ENCODE measurements around the gene CDKAL1. TPM values are rescaled to one million over a fixed set of nuclear protein-coding genes. Genes with fewer than 3 reads are reported as not detected.

The CDKAL1 gene
- total and polyA plus RNA-seq, 2 of the 13 experiments (the other 11 are each of a cell fraction or from before 2014, with no cell fraction given) = 9.5 to 27.7 TPM

DNA sequence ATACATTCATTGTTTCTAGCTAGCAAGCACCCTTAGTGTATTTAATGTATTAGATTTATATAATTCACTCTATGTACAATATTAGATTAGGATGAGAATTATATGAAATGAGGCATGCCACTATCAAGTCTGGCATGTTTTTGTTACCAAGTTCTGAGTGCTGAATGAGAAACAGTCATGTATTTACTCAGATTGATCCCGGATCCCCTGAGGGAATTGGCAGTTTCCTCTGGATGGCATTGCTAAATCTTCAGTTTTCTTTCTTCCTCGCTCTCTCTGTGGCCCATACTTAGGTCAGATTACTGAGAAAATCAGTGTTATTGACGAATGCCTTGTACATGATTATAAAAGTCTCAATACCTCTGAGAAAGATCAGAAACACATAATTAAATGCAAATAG, 66.6 kb downstream of the CDKAL1 start (continued):
- TF ChIP-seq, protein P1, sequence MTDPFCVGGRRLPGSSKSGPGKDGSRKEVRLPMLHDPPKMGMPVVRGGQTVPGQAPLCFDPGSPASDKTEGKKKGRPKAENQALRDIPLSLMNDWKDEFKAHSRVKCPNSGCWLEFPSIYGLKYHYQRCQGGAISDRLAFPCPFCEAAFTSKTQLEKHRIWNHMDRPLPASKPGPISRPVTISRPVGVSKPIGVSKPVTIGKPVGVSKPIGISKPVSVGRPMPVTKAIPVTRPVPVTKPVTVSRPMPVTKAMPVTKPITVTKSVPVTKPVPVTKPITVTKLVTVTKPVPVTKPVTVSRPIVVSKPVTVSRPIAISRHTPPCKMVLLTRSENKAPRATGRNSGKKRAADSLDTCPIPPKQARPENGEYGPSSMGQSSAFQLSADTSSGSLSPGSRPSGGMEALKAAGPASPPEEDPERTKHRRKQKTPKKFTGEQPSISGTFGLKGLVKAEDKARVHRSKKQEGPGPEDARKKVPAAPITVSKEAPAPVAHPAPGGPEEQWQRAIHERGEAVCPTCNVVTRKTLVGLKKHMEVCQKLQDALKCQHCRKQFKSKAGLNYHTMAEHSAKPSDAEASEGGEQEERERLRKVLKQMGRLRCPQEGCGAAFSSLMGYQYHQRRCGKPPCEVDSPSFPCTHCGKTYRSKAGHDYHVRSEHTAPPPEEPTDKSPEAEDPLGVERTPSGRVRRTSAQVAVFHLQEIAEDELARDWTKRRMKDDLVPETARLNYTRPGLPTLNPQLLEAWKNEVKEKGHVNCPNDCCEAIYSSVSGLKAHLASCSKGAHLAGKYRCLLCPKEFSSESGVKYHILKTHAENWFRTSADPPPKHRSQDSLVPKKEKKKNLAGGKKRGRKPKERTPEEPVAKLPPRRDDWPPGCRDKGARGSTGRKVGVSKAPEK (CRISPR knock-in tag; IDR thresholded peaks at IDR 0.05; ENCODE audit: borderline replicate concordance) = no peak

- no TSS peak for BruUV-seq (replicated peaks)
- TF ChIP-seq ZNF580 (CRISPR knock-in tag; IDR thresholded peaks at IDR 0.05; ENCODE audit: borderline replicate concordance, low read depth) (no peak), ZNF605 (CRISPR knock-in tag; IDR thresholded peaks at IDR 0.05) (no peak), TFDP2 (CRISPR knock-in tag; IDR thresholded peaks at IDR 0.05) (no peak), TRIM24 (CRISPR knock-in tag; IDR thresholded peaks at IDR 0.05) (no peak), ZNF879 (CRISPR knock-in tag; IDR thresholded peaks at IDR 0.05) (no peak), ZNF12 (CRISPR knock-in tag; IDR thresholded peaks at IDR 0.05) (no peak), CENPBD1 (CRISPR knock-in tag; IDR thresholded peaks at IDR 0.05; ENCODE audit: borderline replicate concordance, low read depth) (no peak), ZNF326 (CRISPR knock-in tag; IDR thresholded peaks at IDR 0.05; ENCODE audit: borderline replicate concordance) (no peak), ZNF672 (CRISPR knock-in tag; IDR thresholded peaks at IDR 0.05) (no peak), ZNF646 (CRISPR knock-in tag; IDR thresholded peaks at IDR 0.05) (no peak), ZNF333 (CRISPR knock-in tag; IDR thresholded peaks at IDR 0.05; ENCODE audit: borderline replicate concordance) (no peak)
- CTCF ChIA-PET (ENCODE audit: low intra/inter-chr PET ratio, low total read pairs) = no interaction called here
- H3K4me3 ChIP-seq (replicated peaks in 1 of 3; ENCODE audit: insufficient read depth in 1 of 3, low read depth in 2 of 3, low read length in 3 of 3) = no peak overlapping the region
- H3K36me3 ChIP-seq (replicated peaks in 1 of 2; ENCODE audit: control insufficient read depth in 1 of 2, insufficient read depth in 2 of 2, low read length in 2 of 2) = no peaks in the 10 kb centered on the region; a peak in 1 of 5 replicates
- POLR2A ChIA-PET = no interaction called here
- no peaks in the 10 kb centered on the region for H3K79me2 ChIP-seq (ENCODE audit: insufficient read depth, low read length)
- no peaks in the 10 kb centered on the region for H3K9me3 ChIP-seq (ENCODE audit: low read length)
- no peaks in the 10 kb centered on the region for H3K27me3 ChIP-seq (ENCODE audit: control insufficient read depth in 1 of 2, insufficient read depth in 2 of 2, low read length in 2 of 2)
- no peak overlapping the region for H2AFZ ChIP-seq (ENCODE audit: low read length)
- no peak overlapping the region for H3K4me2 ChIP-seq (ENCODE audit: low read depth, low read length)
- in situ Hi-C loops (cut with HindIII; ENCODE audit: extremely low pct_ligation_motif_present, low pct_unique_long_range_greater_than_20kb) (no loop called here), intact Hi-C loops (cut with micrococcal nuclease; ENCODE audit: unreplicated experiment) (no loop called here)
- DNase-seq (ENCODE audit: low spot score) (no peak), ATAC-seq (no peak), FAIRE-seq (no peak)
- H3K9ac ChIP-seq (ENCODE audit: insufficient read depth, low read depth, low read length) = no peak overlapping the region
- no peaks in the 10 kb centered on the region for H4K20me1 ChIP-seq (ENCODE audit: insufficient read depth, low read length)
- H3K27ac ChIP-seq (ENCODE audit: extremely low read length, insufficient read depth, low read length) = no peak overlapping the region
- no peaks in the 10 kb centered on the region for H3K4me1 ChIP-seq (ENCODE audit: insufficient read depth, low read length)
Measured at GRCh38 chr6:20604159-20604558, 69.9 kb downstream of the CDKAL1 start.
